ENCODE results near the gene COX7B2.

GRCh38 chr4:46820154-46820553 is 88.9 kb downstream of the COX7B2 start:
- TF ChIP-seq MAFK (IDR thresholded peaks at IDR 0.05; ENCODE audit: low read depth, low read length) (no peak), CTCF (conservative IDR thresholded peaks at IDR 0.05; ENCODE audit: low read depth, low read length) (no peak), POLR2A (IDR thresholded peaks at IDR 0.05; ENCODE audit: low read depth, low read length) (no peak), RFX5 (IDR thresholded peaks at IDR 0.05; ENCODE audit: low read depth, low read length) (no peak), MXI1 (IDR thresholded peaks at IDR 0.05; ENCODE audit: borderline replicate concordance, low read depth, low read length) (no peak), FOS (IDR thresholded peaks at IDR 0.05; ENCODE audit: low read depth, low read length) (no peak), SMC3 (IDR thresholded peaks at IDR 0.05; ENCODE audit: low read depth, low read length) (no peak), MAZ (IDR thresholded peaks at IDR 0.05; ENCODE audit: borderline replicate concordance, low read depth, low read length) (no peak), RAD21 (IDR thresholded peaks at IDR 0.05; ENCODE audit: low read length) (no peak), CEBPB (IDR thresholded peaks at IDR 0.05; ENCODE audit: low read depth, low read length) (no peak), ELK1 (IDR thresholded peaks at IDR 0.05; ENCODE audit: borderline replicate concordance, low read depth, low read length) (no peak), BHLHE40 (IDR thresholded peaks at IDR 0.05; ENCODE audit: low read depth, low read length) (no peak)

Measured in IMR-90 (cell line).